OCI-LY7 (cell line): ENCODE data around the gene GATA6.

Experiments
- EZH2phosphoT487 ChIP-seq: fragments of 200-600 bp; sonication (generic); IDR thresholded peaks from 2 replicates; pipeline ENCODE4 v1.6.1; 2018; ENCODE audit warnings: low read depth, borderline replicate concordance, mild to moderate bottlenecking, mixed run types, antibody characterized with exemption, low read length, moderate library complexity, mixed read lengths
- TF ChIP-seq, protein P1 (sequence below): fragments of 200-600 bp; sonication (generic); conservative IDR thresholded peaks from 2 replicates; pipeline ENCODE4 v1.5.1; 2014; ENCODE audit warnings: mild to moderate bottlenecking, antibody characterized with exemption, low read length, moderate library complexity, mixed read lengths

DNA sequence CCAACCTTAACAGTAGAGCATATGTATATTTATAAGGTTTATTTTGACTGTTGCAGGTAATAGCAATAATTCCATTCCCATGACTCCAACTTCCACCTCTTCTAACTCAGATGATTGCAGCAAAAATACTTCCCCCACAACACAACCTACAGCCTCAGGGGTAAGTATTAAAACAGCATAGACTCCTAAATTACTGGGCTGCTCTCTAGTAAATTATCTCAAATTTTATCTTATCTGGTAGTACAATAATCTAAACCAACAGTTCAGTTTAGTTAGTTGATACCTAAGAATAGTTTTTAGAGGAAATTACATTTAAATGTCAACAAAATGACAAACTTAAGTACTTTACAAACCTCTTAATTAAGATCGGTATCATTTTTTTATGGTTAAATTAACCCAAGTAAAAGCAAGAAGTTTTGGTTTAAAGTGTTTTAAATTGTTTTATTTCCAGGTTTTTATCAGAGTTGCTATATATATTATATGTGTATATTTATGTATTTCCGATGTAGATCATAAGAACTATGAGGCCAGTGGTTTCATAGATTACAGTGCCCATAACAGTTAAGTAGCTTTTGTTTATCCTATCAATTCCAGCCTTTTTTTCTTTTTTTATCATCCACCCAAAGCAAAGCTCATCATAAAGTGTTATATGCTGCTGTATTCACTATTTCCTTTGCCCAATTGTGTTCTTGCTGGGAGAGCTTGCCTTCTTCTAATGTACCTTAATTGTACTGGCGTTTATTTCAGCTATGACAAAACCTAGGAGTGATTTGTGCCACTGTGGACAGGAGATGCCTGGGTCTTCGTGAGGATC is 13.7 kb downstream of the GATA6 start:
- TF ChIP-seq, protein P1, sequence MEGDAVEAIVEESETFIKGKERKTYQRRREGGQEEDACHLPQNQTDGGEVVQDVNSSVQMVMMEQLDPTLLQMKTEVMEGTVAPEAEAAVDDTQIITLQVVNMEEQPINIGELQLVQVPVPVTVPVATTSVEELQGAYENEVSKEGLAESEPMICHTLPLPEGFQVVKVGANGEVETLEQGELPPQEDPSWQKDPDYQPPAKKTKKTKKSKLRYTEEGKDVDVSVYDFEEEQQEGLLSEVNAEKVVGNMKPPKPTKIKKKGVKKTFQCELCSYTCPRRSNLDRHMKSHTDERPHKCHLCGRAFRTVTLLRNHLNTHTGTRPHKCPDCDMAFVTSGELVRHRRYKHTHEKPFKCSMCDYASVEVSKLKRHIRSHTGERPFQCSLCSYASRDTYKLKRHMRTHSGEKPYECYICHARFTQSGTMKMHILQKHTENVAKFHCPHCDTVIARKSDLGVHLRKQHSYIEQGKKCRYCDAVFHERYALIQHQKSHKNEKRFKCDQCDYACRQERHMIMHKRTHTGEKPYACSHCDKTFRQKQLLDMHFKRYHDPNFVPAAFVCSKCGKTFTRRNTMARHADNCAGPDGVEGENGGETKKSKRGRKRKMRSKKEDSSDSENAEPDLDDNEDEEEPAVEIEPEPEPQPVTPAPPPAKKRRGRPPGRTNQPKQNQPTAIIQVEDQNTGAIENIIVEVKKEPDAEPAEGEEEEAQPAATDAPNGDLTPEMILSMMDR: no peak
- TF ChIP-seq EZH2phosphoT487: no peak
